HFFc6 (cell line): ENCODE results near the gene PDE12. TPM values are rescaled to one million over a fixed set of nuclear protein-coding genes. Genes with fewer than 3 reads are reported as not detected.
A peak's percentile ranks its signal among the peaks of the same experiment; 100 is the strongest.

Experiments
- DNase-seq: peaks from one replicate; pipeline ENCODE4 v3.0.0-alpha.2; 2018
- H3K27ac Mint-ChIP-seq: 2 replicates; pipeline ENCODE4 v1.8.0; 2020; ENCODE audit warnings: mild to moderate bottlenecking, mixed read lengths
- H3K27me3 Mint-ChIP-seq: 2 replicates; pipeline ENCODE4 v1.8.0; 2021; ENCODE audit warnings: mild to moderate bottlenecking, moderate library complexity, mixed read lengths; ENCODE audit not compliant: insufficient read depth
- H3K36me3 Mint-ChIP-seq: 2 replicates; pipeline ENCODE4 v1.8.0; 2021; ENCODE audit warnings: low read depth, mixed read lengths
- H3K4me1 Mint-ChIP-seq: 2 replicates; pipeline ENCODE4 v1.8.0; 2020; ENCODE audit warnings: low read depth, mixed read lengths
- H3K4me3 Mint-ChIP-seq: 2 replicates; pipeline ENCODE4 v1.8.0; 2020; ENCODE audit warnings: mild to moderate bottlenecking, moderate library complexity, mixed read lengths
- H3K9me3 Mint-ChIP-seq: 2 replicates; pipeline ENCODE4 v1.8.0; 2020; ENCODE audit warnings: mild to moderate bottlenecking, mixed read lengths
- CTCF ChIP-seq: fragments of 200-600 bp; sonication (generic); IDR thresholded peaks from 2 replicates; pipeline ENCODE4 v1.5.0; 2021; ENCODE audit warnings: antibody characterized with exemption, mild to moderate bottlenecking
- total RNA-seq, 6 experiments: library from RNA; stranded (reverse); fragmentation: NEBNext Ultra II Directional; extraction: Animal tissue kit (Norgen Biotek cat#: 25700); gene quantifications; 2 replicates in 1 of 6; 3 replicates in 5 of 6; pipeline ENCODE4 v1.2.3, GENCODE V29; 2021

Gene PDE12
- total RNA-seq, 6 experiments from 2014 or later = 17.6 to 21.9 (median 20.8) TPM

- no peaks in the 10 kb centered on the region for H3K9me3 Mint-ChIP-seq
- TF ChIP-seq CTCF = no peak
- H3K4me1 Mint-ChIP-seq = peaks cover 24% of the 10 kb centered on the region
- peaks cover 41% of the 10 kb centered on the region for H3K36me3 Mint-ChIP-seq
- peaks cover 17% of the 10 kb centered on the region; the same call in 1 of the 2 replicates for H3K27me3 Mint-ChIP-seq
- no peak for DNase-seq
- no peak overlapping the region for H3K4me3 Mint-ChIP-seq
- H3K27ac Mint-ChIP-seq = peak overlapping the region; percentile 21
Measured at GRCh38 chr3:57575966-57576626, 20.0 kb downstream of the PDE12 start.

- Mint-ChIP-seq H3K9me3 (no peaks in the 10 kb centered on the region), H3K36me3 (peaks cover 34% of the 10 kb centered on the region), H3K4me1 (peaks cover 26% of the 10 kb centered on the region), H3K27ac (peak overlapping the region; percentile 6; the same call in 1 of the 2 replicates), H3K4me3 (no peak overlapping the region), H3K27me3 (peaks cover 15% of the 10 kb centered on the region; the same call in 1 of the 2 replicates)
- no peak for TF ChIP-seq CTCF
- no peak for DNase-seq
Measured at GRCh38 chr3:57577801-57578200, 21.7 kb downstream of the PDE12 start.

GRCh38 chr3:57582474-57583168, 26.5 kb downstream of the PDE12 start:
- TF ChIP-seq CTCF = peak; percentile 45; the same call in 1 of the 2 replicates
- Mint-ChIP-seq H3K27ac (0 out of 2 replicates have a peak overlapping the region, but pooled peaks have one; percentile 39), H3K9me3 (no peaks in the 10 kb centered on the region), H3K27me3 (no peaks in the 10 kb centered on the region; the same call in none of the 2 replicates), H3K4me1 (peaks cover 38% of the 10 kb centered on the region), H3K36me3 (peaks cover 25% of the 10 kb centered on the region; the same call in 1 of the 2 replicates), H3K4me3 (no peak overlapping the region)
- no peak for DNase-seq

GRCh38 chr3:57583544-57583943, 27.5 kb downstream of the PDE12 start:
- Mint-ChIP-seq H3K4me1 (peaks cover 39% of the 10 kb centered on the region), H3K36me3 (peaks cover 20% of the 10 kb centered on the region; the same call in 1 of the 2 replicates), H3K4me3 (0 out of 2 replicates have a peak overlapping the region, but pooled peaks have one; percentile 10), H3K27me3 (no peaks in the 10 kb centered on the region; the same call in none of the 2 replicates), H3K9me3 (no peaks in the 10 kb centered on the region), H3K27ac (peak overlapping the region; percentile 59)
- no peak for DNase-seq
- no peak for TF ChIP-seq CTCF

- DNase-seq = no peak
- Mint-ChIP-seq H3K27me3 (peaks cover 3% of the 10 kb centered on the region), H3K9me3 (no peaks in the 10 kb centered on the region), H3K4me3 (peak overlapping the region; percentile 42; the same call in 1 of the 2 replicates), H3K4me1 (peaks cover 49% of the 10 kb centered on the region), H3K36me3 (peaks cover 20% of the 10 kb centered on the region), H3K27ac (peak overlapping the region; percentile 42)
- TF ChIP-seq CTCF = no peak
Measured at GRCh38 chr3:57586778-57587177, 30.7 kb downstream of the PDE12 start.
